Amygdala (tissue), 56 donors: ENCODE results near the gene TLX2.

ENCODE experiments used
- DNase-seq, 56 donors: peaks; one replicate each; lab custom pipeline; 2025; lab: John Stamatoyannopoulos, UW

The TLX2 gene

GRCh38 chr2:74510272-74510671 is 4.0 kb upstream of the TLX2 start:
- DNase-seq = no peak

DNA sequence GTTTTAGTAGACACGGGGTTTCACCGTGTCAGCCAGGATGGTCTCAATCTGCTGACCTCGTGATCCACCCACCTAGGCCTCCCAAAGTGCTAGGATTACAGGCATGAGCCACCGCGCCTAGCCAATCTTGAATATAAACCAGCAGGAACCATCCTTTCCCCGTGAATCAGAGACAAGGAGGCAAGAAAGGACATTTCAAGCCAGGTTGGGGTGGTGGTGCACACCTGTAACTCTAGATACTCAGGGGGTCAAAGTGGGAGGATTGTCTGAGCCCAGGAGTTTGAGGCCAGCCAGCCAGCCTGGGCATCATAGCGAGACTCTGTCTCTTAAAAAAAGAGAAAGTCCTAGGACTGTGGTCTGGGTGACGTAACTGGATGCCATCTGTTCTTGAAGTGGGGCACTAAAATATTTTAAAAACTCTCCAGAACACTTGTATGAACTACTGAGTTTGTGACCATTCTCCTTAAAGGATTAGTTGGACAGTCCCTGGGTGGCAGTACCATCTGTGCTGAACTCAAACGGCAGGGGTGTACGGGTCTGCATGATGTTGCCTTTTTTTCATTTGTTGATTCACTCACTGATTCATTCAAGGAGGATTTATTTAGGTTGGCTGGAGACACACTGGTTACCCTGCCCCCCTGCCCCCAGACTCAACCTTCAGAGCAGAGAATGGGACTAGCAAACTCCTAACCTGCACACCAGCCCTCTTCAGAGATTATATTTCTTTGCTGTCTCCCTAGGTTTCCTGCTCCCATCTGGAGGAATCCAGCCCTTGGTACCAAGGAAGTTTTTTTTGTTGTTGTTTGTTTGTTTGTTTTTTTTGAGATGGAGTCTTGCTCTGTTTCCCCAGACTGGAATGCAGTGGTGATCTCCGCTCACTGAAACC is 2.9 kb upstream of the TLX2 start:
- no peak for DNase-seq

DNA sequence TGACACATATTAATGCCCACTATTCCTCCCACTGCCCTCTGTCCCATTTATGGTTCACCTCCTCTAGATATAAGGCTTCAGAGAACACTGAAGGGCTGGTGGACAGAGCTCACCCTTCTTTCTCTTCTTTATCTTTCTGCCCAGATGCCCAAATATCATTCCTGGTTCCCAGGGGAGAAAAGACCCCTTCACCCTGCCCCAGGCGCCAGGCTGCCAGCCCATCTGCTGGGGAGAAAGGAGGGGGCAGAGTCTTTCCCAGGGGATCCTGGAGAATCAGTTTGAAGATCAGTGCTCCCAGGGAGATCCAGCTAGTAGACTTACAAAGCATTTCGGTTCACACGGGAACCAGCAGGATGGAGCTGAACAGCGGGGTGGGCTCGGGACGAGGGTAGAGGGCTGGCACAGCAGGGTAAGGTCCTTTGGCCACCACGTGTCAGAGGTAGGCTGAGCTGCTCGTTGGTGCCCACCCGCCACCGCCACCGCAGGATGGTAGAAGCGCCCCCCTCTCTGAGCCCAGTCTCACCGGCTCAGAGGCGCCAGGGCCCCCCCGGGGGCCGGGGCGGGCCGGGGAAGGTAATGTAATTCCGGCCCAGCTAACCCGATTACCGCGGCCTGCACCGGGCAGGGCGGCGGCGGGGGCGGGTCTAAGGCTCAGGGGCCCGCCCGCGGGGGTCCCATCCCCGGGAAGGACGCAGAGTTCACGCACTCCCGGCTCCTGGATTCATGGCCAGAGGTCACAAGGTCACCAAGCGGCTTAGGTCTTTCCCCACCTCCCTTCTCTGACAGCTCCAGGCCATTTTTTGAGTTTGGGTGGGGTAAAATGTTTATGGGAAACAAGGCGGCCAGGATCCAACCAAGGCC is 1.3 kb upstream of the TLX2 start:
- DNase-seq = no peak

DNA sequence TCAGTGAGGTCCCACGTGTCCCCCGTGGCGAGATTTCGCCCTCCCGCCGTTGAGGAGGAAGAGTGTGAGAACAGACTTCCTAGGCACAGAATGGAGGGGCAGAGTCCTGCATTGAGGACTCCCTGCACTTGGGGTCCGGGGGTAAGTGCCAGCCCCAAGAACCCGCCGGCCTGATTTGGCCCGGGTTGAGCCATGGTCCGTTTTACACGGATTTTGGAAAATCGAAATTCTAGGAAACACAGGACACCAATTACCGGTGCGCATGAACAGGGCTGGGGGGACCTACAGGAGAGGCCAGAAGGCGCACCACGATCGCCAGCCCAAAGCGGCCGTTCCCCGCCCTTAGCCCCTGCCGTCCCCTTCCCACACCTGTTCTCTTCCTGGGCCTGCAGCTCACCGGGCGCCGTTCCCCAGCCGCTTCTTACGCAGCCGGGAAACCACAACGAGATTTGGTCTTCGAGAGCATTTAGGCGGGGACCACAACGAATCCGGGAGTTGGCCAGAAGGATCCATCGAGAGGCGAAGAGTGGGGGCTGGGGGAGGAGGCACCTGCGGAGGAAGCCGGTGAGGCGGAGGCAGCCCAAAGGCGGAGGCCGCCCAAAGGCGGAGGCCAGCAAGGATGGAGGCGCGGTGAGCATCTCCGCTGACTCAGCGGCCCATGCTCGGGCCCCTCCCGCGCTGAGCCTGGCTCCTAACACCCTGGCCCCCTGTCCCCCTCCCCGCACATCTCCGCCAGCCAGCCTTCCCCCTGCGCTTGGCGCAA is 464 bp upstream of the TLX2 start:
- no peak for DNase-seq

DNA sequence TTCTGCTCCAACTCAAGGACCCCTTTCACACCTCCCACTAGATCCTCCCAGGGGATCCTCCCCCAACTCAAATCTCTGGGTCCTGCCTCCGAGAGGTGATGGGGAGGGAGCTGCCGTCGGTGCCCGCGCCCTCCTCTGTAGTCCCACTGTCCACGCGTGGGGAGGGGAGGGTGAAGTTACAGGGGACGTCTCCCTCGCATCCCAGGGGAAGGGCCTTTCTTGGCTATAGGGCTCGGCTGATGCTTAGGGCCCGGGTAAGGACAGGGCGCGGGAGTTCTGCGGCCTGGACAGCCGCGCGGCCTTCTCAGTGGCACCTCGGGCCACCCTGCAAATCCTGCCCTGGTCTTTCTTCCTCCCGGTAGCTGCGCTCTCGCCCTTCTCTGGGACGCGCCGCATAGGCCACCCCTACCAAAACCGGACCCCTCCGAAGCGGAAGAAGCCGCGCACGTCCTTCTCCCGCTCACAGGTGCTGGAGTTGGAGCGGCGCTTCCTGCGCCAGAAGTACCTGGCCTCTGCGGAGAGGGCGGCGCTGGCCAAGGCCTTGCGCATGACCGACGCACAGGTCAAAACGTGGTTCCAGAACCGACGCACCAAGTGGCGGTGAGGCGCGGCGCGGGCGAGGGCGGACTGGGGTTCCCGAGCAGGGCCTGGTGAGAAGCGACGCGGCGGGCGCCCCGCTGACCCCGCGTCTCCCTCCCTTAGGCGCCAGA is 1.2 kb downstream of the TLX2 start:
- no peak for DNase-seq

DNA sequence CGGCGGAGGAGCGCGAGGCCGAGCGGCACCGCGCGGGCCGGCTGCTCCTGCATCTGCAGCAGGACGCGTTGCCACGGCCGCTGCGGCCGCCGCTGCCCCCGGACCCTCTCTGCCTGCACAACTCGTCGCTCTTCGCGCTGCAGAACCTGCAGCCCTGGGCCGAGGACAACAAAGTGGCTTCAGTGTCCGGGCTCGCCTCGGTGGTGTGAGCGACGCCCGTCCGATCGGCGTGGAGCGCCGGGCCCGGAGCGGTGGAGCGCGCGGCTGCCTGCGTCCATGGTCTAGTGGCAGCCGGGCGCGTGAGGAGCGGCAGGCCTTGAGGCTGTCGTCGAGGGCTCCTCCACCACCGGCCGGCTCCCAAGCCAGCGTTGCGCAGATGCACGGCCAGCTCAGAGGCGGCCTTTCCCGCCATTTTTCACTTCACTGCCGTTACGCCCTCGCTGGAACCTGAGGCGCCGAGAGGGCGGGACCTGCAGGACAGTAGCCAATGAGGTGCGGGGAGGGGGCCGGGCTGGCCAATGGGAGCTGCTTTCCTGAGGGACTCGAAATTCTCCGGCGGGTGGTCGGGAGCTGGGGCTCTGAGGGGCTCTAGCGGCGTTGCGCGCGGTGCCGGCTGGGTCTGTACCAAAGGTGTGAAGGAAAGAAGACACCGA is 1.9 kb downstream of the TLX2 start:
- peak in 21 of 56 donors; percentile 0 to 51 (median 19) for DNase-seq

DNA sequence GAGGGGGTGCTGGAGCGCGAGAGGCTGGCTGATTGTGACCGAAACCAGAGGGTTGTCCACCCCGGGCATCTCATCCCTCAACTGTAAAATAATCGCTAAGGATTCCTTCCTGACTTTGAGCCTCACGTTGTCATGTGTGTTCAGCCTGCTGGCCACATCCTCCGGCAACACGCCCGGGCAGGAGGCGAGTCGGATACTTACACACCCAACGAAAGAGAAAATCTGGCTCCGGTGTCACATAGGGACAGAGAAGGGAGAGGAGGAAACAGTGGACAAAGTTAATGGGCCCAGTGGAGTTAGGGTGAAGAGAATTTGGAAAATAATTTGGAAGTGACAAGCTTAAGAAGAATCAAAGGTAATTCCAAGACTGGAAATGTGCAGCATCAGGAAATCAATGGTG is 2.4 kb downstream of the TLX2 start:
- no peak for DNase-seq

DNA sequence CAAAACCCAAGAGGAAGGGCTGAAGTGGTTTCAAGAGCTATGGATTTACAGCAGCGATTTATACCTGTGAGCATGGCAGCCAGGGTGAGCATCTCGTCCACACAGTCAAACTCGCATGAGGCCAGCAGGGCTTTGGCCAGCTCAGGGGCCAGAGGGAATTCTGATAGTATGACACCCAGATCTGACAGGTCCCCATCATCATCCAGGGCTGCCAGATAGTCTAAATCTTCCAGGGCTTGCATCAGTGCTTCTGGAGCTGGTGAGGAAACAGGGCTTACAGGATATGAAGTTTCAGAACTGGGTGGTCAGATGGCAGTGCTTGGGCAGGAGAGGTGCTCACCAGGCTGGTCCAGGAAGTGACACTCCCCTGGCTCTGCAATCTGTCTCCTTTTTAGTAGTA is 8.3 kb downstream of the TLX2 start:
- no peak for DNase-seq

DNA sequence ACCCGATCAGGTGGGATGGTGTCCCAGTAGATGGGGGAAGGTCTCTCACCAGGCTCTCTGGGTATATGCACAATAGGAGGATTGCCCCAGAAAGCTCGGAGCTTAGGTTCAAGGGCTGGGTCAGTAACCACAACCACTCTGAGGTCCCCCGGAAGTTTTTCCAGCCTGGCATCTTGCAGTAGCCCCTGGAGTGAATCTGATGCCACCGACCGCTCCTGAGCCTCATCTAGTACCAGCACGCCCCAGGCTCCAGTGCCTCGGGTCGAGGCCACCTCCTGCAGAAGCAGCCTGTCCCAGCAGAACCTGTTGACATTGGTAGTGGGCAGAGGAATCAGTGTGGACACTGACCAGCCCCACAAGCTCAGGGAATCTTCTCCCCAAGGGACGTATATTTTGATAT is 9.8 kb downstream of the TLX2 start:
- DNase-seq = no peak

GRCh38 chr2:74524955-74525716 is 10.9 kb downstream of the TLX2 start:
- DNase-seq = no peak

- peak in 6 of 56 donors; percentile 2 to 20 (median 12) for DNase-seq
Observed at GRCh38 chr2:74525717-74526648, 11.7 kb downstream of the TLX2 start, which contains the start of gene DQX1. Gene DQX1, minus strand, starts transcription at chr2:74526231. Its CDS starts 502 bp downstream, at chr2:74525729.

- DNase-seq = no peak
Observed at GRCh38 chr2:74526649-74527230, 12.5 kb downstream of the TLX2 start.

DNA sequence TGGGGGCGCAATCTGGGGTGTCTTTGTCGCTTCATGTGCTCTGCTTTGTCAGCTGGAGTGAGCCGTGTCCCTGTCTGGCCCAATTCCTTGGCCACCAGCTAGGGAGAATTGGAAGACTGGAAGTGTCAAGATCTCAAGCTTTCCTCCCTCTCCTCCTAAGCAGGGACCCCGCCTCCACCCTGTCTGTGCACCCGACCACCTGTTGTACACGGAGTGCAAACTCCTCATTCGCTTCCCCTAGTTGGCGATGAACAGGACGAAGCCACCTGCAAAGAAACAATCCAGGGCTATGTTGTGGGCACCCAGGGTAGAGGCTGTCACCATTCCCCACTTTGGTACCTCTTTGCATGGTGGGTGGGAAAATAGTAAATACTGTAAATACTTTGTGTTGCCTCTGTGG is 13.5 kb downstream of the TLX2 start:
- no peak for DNase-seq

DNA sequence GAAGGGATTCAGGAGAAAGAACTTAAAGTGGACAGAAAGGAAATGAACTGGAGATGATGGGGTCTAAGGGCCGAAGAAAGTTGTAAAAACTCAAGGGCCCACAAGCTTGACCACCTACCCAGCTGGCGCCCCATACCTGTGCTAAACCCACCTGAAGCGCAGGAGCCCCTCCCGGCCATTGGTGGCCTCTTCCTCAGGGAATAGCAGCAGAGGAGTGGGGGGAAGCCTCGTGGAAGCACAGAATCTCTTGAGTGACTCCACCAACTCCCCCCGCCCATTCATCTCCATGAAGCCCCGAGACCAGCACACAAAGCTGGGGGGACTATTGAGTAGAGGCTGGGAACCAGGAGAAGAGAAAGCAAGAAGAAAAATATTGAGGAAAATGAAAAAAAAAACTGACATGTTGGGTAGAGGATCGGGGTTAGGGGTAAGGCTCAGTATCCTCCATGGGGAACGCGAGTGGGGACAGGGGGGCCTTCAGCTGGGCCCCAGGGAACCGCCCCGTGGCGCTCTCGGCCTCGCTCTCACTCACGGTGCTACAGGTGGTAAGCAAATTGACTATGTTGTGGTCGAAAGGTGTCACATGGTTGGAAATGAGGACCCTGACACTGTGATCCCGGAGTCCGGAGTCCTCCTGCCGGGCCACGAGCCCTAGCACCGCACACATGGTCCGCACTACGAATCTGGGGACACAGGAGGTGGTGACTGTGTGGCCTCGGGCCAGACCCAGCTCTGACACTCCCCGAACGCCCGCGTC is 14.5 kb downstream of the TLX2 start:
- DNase-seq = peak in 1 of 56 donors; percentile 73

- DNase-seq = peak; percentile 59 to 99 (median 98)
Observed at GRCh38 chr2:74529357-74530238, 15.3 kb downstream of the TLX2 start, which contains the start of the genes AUP1 and HTRA2. Gene AUP1, minus strand, starts transcription at chr2:74529706. Its CDS starts 77 bp downstream, at chr2:74529629. Gene HTRA2, plus strand, starts transcription at chr2:74529933. Its CDS starts 74 bp downstream, at chr2:74530007.
